Mesenchymal stem cell (in vitro differentiated cells and primary cell): Measurements from ENCODE around the gene DOCK8.

Source experiments
- DNase-seq: peaks from one replicate; pipeline ENCODE4 v3.0.0-alpha.2; 2013
- H2AFZ ChIP-seq: one replicate; pipeline ENCODE4 v1.6.1; 2013; ENCODE audit warnings: low read depth, mild to moderate bottlenecking, control low read depth, inconsistent platforms, low read length, moderate library complexity
- H2AK5ac ChIP-seq: 2 replicates; pipeline ENCODE4 v1.6.1; 2013; ENCODE audit warnings: low read length, moderate library complexity, mild to moderate bottlenecking, inconsistent platforms; ENCODE audit not compliant: severe bottlenecking
- H2BK120ac ChIP-seq: one replicate; pipeline ENCODE4 v1.6.1; 2013; ENCODE audit warnings: low read depth, mild to moderate bottlenecking, inconsistent platforms, low read length, moderate library complexity
- H2BK12ac ChIP-seq, 2 experiments: one replicate each; pipeline ENCODE4 v1.6.1; 2013; ENCODE audit warnings: inconsistent platforms in 2 of 2, low read length in 2 of 2, mild to moderate bottlenecking in 2 of 2, moderate library complexity in 2 of 2, control low read depth in 1 of 2
- H2BK15ac ChIP-seq: one replicate; pipeline ENCODE4 v1.6.1; 2013; ENCODE audit warnings: mild to moderate bottlenecking, low read depth, inconsistent platforms; ENCODE audit not compliant: poor library complexity, severe bottlenecking
- H2BK5ac ChIP-seq: 2 replicates; pipeline ENCODE4 v1.6.1; 2013; ENCODE audit warnings: low read depth, mild to moderate bottlenecking, low read length, control low read depth, inconsistent platforms; ENCODE audit not compliant: poor library complexity, severe bottlenecking
- H3K14ac ChIP-seq, 2 experiments: one replicate each; pipeline ENCODE4 v1.6.1; 2013; ENCODE audit warnings: inconsistent platforms in 2 of 2, low read length in 2 of 2, control low read depth in 1 of 2, mild to moderate bottlenecking in 1 of 2, moderate library complexity in 1 of 2
- H3K18ac ChIP-seq, 2 experiments: one replicate each; pipeline ENCODE4 v1.6.1; 2013; ENCODE audit warnings: inconsistent platforms in 2 of 2, low read length in 2 of 2, control low read depth in 1 of 2, low read depth in 1 of 2, mild to moderate bottlenecking in 1 of 2
- H3K23ac ChIP-seq, 2 experiments: one replicate each; pipeline ENCODE4 v1.6.1; 2013; ENCODE audit warnings: inconsistent platforms in 2 of 2, low read length in 2 of 2, mild to moderate bottlenecking in 2 of 2, moderate library complexity in 2 of 2, control low read depth in 1 of 2
- H3K27ac ChIP-seq: 2 replicates; pipeline ENCODE4 v1.5.1; 2013; ENCODE audit warnings: mild to moderate bottlenecking, moderate library complexity, low read length, control low read depth, inconsistent platforms; ENCODE audit not compliant: poor library complexity, severe bottlenecking
- H3K27me3 ChIP-seq, 2 experiments: 2 replicates each; pipeline versions ENCODE4 v1.6.1 to v1.7.0; 2013; ENCODE audit warnings: low read length in 2 of 2, mild to moderate bottlenecking in 2 of 2, moderate library complexity in 2 of 2, control low read depth in 1 of 2, inconsistent platforms in 1 of 2; ENCODE audit not compliant: control insufficient read depth in 1 of 2, insufficient read depth in 1 of 2
- H3K36me3 ChIP-seq, 2 experiments: 2 replicates each; pipeline versions ENCODE4 v1.6.1 to v1.7.0; 2013; ENCODE audit warnings: low read length in 2 of 2, control low read depth in 1 of 2, inconsistent platforms in 1 of 2, low read depth in 1 of 2, mild to moderate bottlenecking in 1 of 2; ENCODE audit not compliant: insufficient read depth in 2 of 2, control insufficient read depth in 1 of 2
- H3K4ac ChIP-seq, 2 experiments: one replicate each; pipeline ENCODE4 v1.6.1; 2013; ENCODE audit warnings: inconsistent platforms in 2 of 2, low read length in 2 of 2, mild to moderate bottlenecking in 2 of 2, moderate library complexity in 2 of 2, control low read depth in 1 of 2, low read depth in 1 of 2
- H3K4me1 ChIP-seq: 2 replicates; pipeline ENCODE4 v1.6.1; 2013; ENCODE audit warnings: low read depth, low read length, control low read depth; ENCODE audit not compliant: control insufficient read depth, insufficient read depth
- H3K4me2 ChIP-seq: 2 replicates; pipeline ENCODE4 v1.6.1; 2013; ENCODE audit warnings: low read length, mild to moderate bottlenecking, inconsistent platforms; ENCODE audit not compliant: poor library complexity, severe bottlenecking
- H3K4me3 ChIP-seq, 2 experiments: 2 replicates each; pipeline versions ENCODE4 v1.5.1 to v1.7.0; 2013; ENCODE audit warnings: low read length in 2 of 2, mild to moderate bottlenecking in 2 of 2, control low read depth in 1 of 2, low read depth in 1 of 2; ENCODE audit not compliant: insufficient read depth in 1 of 2
- H3K79me1 ChIP-seq: replicated peaks from 2 replicates; pipeline ENCODE4 v1.6.1; 2013; ENCODE audit warnings: mild to moderate bottlenecking, control low read depth, low read length, inconsistent platforms; ENCODE audit not compliant: poor library complexity, severe bottlenecking
- H3K9ac ChIP-seq: 2 replicates; pipeline ENCODE4 v1.7.0; 2013; ENCODE audit warnings: mild to moderate bottlenecking, low read length, moderate library complexity
- H3K9me3 ChIP-seq: 2 replicates; pipeline ENCODE4 v1.7.0; 2013; ENCODE audit warnings: mild to moderate bottlenecking, low read length; ENCODE audit not compliant: control insufficient read depth
- H4K8ac ChIP-seq: one replicate; pipeline ENCODE4 v1.6.1; 2013; ENCODE audit warnings: inconsistent platforms, mild to moderate bottlenecking, low read length, moderate library complexity
- H4K91ac ChIP-seq: one replicate; pipeline ENCODE4 v1.6.1; 2013; ENCODE audit warnings: mild to moderate bottlenecking, low read length, inconsistent platforms
- WGBS: methylation state at CpG from one replicate; pipeline ENCODE4 v1.1.7; 2013; ENCODE audit warnings: mixed read lengths; 5-methylcytosine and 5-hydroxymethylcytosine counted together

Gene DOCK8

GRCh38 chr9:259405-260404, 45.0 kb downstream of the DOCK8 start:
- Histone ChIP-seq H3K79me1 (no peaks in the 10 kb centered on the region), H3K4me2 (no peak overlapping the region), H3K27ac (no peak overlapping the region), H2BK15ac (no peak overlapping the region), H3K4ac (no peak overlapping the region), H3K4me1 (no peaks in the 10 kb centered on the region), H2BK120ac (no peak overlapping the region), H4K91ac (no peak overlapping the region), H3K14ac (no peak overlapping the region), H2BK5ac (no peak overlapping the region), H3K36me3 (no peaks in the 10 kb centered on the region), H2AFZ (no peak overlapping the region), H3K18ac (no peak overlapping the region), H3K27me3 (peaks cover 0 to 7% of the 10 kb centered on the region in 2 experiments), H2BK12ac (no peak overlapping the region), H3K4me3 (no peak overlapping the region), H3K23ac (no peak overlapping the region), H4K8ac (no peak overlapping the region), H3K9ac (no peak overlapping the region), H2AK5ac (no peak overlapping the region), H3K9me3 (no peaks in the 10 kb centered on the region)
- no peak for DNase-seq
- WGBS: 29% methylated on average over 1 of the region's 2 CpGs

GRCh38 chr9:264231-264630, 49.6 kb downstream of the DOCK8 start:
- H2BK12ac ChIP-seq: no peak overlapping the region
- no peak overlapping the region for H3K14ac ChIP-seq
- H2BK15ac ChIP-seq: no peak overlapping the region
- no peak overlapping the region for H3K4ac ChIP-seq
- no peaks in the 10 kb centered on the region for H3K4me1 ChIP-seq
- WGBS: 56% methylated on average over 2 of the region's 2 CpGs
- H2BK120ac ChIP-seq: no peak overlapping the region
- H3K9me3 ChIP-seq: no peaks in the 10 kb centered on the region
- no peak overlapping the region for H3K9ac ChIP-seq
- no peak overlapping the region for H3K4me2 ChIP-seq
- no peak overlapping the region for H3K18ac ChIP-seq
- no peak overlapping the region for H2BK5ac ChIP-seq
- H2AFZ ChIP-seq: no peak overlapping the region
- no peak overlapping the region for H3K23ac ChIP-seq
- H3K27me3 ChIP-seq: no peaks in the 10 kb centered on the region
- H3K4me3 ChIP-seq: no peak overlapping the region
- no peak overlapping the region for H4K91ac ChIP-seq
- H3K36me3 ChIP-seq: no peaks in the 10 kb centered on the region
- H2AK5ac ChIP-seq: no peak overlapping the region
- no peak overlapping the region for H4K8ac ChIP-seq
- H3K79me1 ChIP-seq: no peaks in the 10 kb centered on the region
- DNase-seq: no peak
- H3K27ac ChIP-seq: no peak overlapping the region

- H2BK15ac ChIP-seq: no peak overlapping the region
- H4K91ac ChIP-seq: no peak overlapping the region
- H3K9me3 ChIP-seq: no peaks in the 10 kb centered on the region
- H2AK5ac ChIP-seq: no peak overlapping the region
- no peak overlapping the region for H2BK12ac ChIP-seq
- no peak overlapping the region for H3K4me3 ChIP-seq
- H3K36me3 ChIP-seq: no peaks in the 10 kb centered on the region
- H3K14ac ChIP-seq: no peak overlapping the region
- no peaks in the 10 kb centered on the region for H3K27me3 ChIP-seq
- H3K9ac ChIP-seq: no peak overlapping the region
- no peak overlapping the region for H3K27ac ChIP-seq
- no peak overlapping the region for H3K4me2 ChIP-seq
- no peaks in the 10 kb centered on the region for H3K4me1 ChIP-seq
- no peak overlapping the region for H2BK120ac ChIP-seq
- WGBS: 77% methylated on average over 4 of the region's 7 CpGs
- H2BK5ac ChIP-seq: no peak overlapping the region
- no peak overlapping the region for H3K18ac ChIP-seq
- no peak overlapping the region for H4K8ac ChIP-seq
- no peak overlapping the region for H2AFZ ChIP-seq
- H3K4ac ChIP-seq: no peak overlapping the region
- DNase-seq: no peak
- H3K79me1 ChIP-seq: no peaks in the 10 kb centered on the region
- H3K23ac ChIP-seq: no peak overlapping the region
Measured at GRCh38 chr9:265209-265870, 50.7 kb downstream of the DOCK8 start.

GRCh38 chr9:266228-266627, 51.6 kb downstream of the DOCK8 start:
- H3K18ac ChIP-seq: no peak overlapping the region
- no peak overlapping the region for H2AFZ ChIP-seq
- no peaks in the 10 kb centered on the region for H3K4me1 ChIP-seq
- H2AK5ac ChIP-seq: no peak overlapping the region
- H2BK12ac ChIP-seq: no peak overlapping the region
- no CpG with 5 or more reads among the region's 2 CpGs for whole genome bisulfite sequencing
- H3K14ac ChIP-seq: no peak overlapping the region
- H2BK5ac ChIP-seq: no peak overlapping the region
- no peaks in the 10 kb centered on the region for H3K36me3 ChIP-seq
- H3K4me2 ChIP-seq: no peak overlapping the region
- no peak overlapping the region for H4K8ac ChIP-seq
- H2BK120ac ChIP-seq: no peak overlapping the region
- H2BK15ac ChIP-seq: no peak overlapping the region
- no peak overlapping the region for H4K91ac ChIP-seq
- H3K27me3 ChIP-seq: no peaks in the 10 kb centered on the region
- H3K9me3 ChIP-seq: no peaks in the 10 kb centered on the region
- DNase-seq: no peak
- no peaks in the 10 kb centered on the region for H3K79me1 ChIP-seq
- H3K4ac ChIP-seq: no peak overlapping the region
- no peak overlapping the region for H3K23ac ChIP-seq
- no peak overlapping the region for H3K27ac ChIP-seq
- H3K9ac ChIP-seq: no peak overlapping the region
- H3K4me3 ChIP-seq: no peak overlapping the region
